C4-2B (cell line): ENCODE measurements around the gene WNT16.

ENCODE experiments used
- CTCF ChIP-seq: fragments of 450-650 bp; conservative IDR thresholded peaks from 2 replicates; pipeline ENCODE4 v1.5.1; 2017; ENCODE audit warnings: mild to moderate bottlenecking
- ZFX ChIP-seq: fragments of 450-650 bp; IDR thresholded peaks from 2 replicates; pipeline ENCODE4 v1.6.1; 2017

- TF ChIP-seq CTCF: no peak
- TF ChIP-seq ZFX: no peak
Measured at GRCh38 chr7:121390617-121391016, 61.8 kb downstream of the WNT16 start.
